GM19395 (cell line): ENCODE data around the gene CALML6.
A peak's percentile ranks its signal among the peaks of the same experiment; 100 is the strongest.

ENCODE experiments used
- ATAC-seq: cut with Tn5 transposase; IDR thresholded peaks from one replicate; pipeline ENCODE4 v1.9.1; 2021; ENCODE audit warnings: mild to moderate bottlenecking, moderate library complexity; ENCODE audit not compliant: unreplicated experiment

Gene CALML6

GRCh38 chr1:1910033-1910465 lies 5.0 kb upstream of the CALML6 start:
- no peak for ATAC-seq

GRCh38 chr1:1910651-1911331 lies 4.3 kb upstream of the CALML6 start:
- ATAC-seq = no peak

GRCh38 chr1:1911350-1912041 lies 3.6 kb upstream of the CALML6 start:
- no peak for ATAC-seq

GRCh38 chr1:1914101-1914970 lies 724 bp upstream of the CALML6 start:
- no peak for ATAC-seq

GRCh38 chr1:1915911-1916840 lies 1.1 kb downstream of the CALML6 start:
- ATAC-seq = no peak

GRCh38 chr1:1916851-1917251 lies 1.8 kb downstream of the CALML6 start:
- ATAC-seq = no peak

GRCh38 chr1:1917304-1917976 lies 2.4 kb downstream of the CALML6 start:
- ATAC-seq = no peak

GRCh38 chr1:1917995-1918900 lies 3.2 kb downstream of the CALML6 start:
- ATAC-seq = no peak

- ATAC-seq = peak; percentile 36
These were observed 3.8 kb downstream of the CALML6 start, which contains the start of gene TMEM52 for GRCh38 chr1:1918901-1919303. Gene TMEM52, minus strand, starts transcription at chr1:1919279. Its CDS starts 14 bp downstream, at chr1:1919265.

- ATAC-seq = peak; percentile 73
These were observed 4.4 kb downstream of the CALML6 start for GRCh38 chr1:1919304-1920056.

- no peak for ATAC-seq
These were observed 5.1 kb downstream of the CALML6 start for GRCh38 chr1:1920057-1920607.

GRCh38 chr1:1920608-1921458 lies 5.8 kb downstream of the CALML6 start:
- ATAC-seq = no peak

- ATAC-seq = no peak
These were observed 6.4 kb downstream of the CALML6 start for GRCh38 chr1:1921459-1921862.

- ATAC-seq = no peak
These were observed 7.0 kb downstream of the CALML6 start for GRCh38 chr1:1921901-1922701.

- ATAC-seq = no peak
These were observed 7.6 kb downstream of the CALML6 start for GRCh38 chr1:1922702-1922955.
